ENCODE measurements around the gene LVRN.

- TF ChIP-seq GATA2 (IDR thresholded peaks at IDR 0.05; ENCODE audit: low read depth, low read length): no peak
- no peak for TF ChIP-seq GATA3 (IDR thresholded peaks at IDR 0.05; ENCODE audit: low read depth, low read length)
Observed at GRCh38 chr5:115946655-115947054, 15.6 kb upstream of the LVRN start.

Data from SH-SY5Y (cell line).